PC-3 (cell line): ENCODE results near the gene CELF2.

Experiments used
- CTCF ChIP-seq: fragments of 300-600 bp; sonication (generic); conservative IDR thresholded peaks from 2 replicates; pipeline ENCODE4 v1.5.1; 2017; ENCODE audit warnings: antibody characterized with exemption, low read depth, mild to moderate bottlenecking, low read length
- EZH2 ChIP-seq: fragments of 300-600 bp; sonication (generic); IDR thresholded peaks from one replicate; pipeline ENCODE4 v1.6.1; 2017; ENCODE audit warnings: antibody characterized with exemption, mild to moderate bottlenecking, low read length; ENCODE audit not compliant: unreplicated experiment

GRCh38 chr10:11080564-11080984, 62.9 kb downstream of the CELF2 start:
- TF ChIP-seq CTCF (no peak), EZH2 (no peak)
